ENCODE measurements around the gene HDAC1.
"Not testable (repeated sequence)": the region's sequence is repeated elsewhere in the genome, so short reads cannot be mapped to it uniquely, and the experiment has no call there.

HDAC1 gene

DNA sequence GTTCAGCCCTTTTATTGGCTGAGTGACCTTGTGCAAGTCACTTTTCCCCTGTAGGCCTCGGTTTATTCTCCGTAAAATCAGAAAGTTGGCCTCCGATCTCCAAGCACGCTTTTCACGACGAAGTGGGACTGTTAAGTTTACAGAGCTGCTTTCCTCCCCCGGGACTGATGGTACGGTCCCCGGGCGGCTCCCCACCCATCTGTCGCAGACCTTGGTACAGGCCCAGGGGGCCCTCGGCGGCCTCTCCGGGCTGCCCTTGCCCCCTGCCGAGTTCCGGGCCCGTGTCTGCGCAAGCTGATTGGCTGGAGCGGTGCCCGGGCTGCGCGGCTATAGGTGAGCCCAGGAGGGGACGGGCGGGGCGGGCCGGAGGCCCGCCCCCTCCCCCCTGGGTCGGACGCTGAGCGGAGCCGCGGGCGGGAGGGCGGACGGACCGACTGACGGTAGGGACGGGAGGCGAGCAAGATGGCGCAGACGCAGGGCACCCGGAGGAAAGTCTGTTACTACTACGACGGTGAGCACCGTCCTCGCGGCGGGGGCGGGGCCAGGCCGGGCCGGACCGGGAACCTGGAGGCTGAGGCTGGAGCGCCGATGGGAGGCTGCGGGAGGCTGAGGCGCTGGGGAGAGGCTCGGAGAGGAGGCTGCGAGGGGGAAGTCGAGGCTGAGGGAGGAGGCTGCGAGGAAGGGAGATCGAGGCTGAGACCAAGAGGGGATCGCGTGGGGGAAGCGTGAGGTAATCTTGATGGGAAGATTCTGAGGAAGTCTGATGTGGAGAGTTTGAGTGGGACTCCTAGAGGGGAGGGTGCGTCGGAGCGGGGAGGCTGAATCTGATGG, at the start of gene HDAC1:
Gene HDAC1, plus strand, starts transcription at position 376 of the 831 bp plus-strand sequence. Its CDS starts 87 bp downstream, at position 463.
- DNase-seq: peak; percentile 93 to 95

DNA sequence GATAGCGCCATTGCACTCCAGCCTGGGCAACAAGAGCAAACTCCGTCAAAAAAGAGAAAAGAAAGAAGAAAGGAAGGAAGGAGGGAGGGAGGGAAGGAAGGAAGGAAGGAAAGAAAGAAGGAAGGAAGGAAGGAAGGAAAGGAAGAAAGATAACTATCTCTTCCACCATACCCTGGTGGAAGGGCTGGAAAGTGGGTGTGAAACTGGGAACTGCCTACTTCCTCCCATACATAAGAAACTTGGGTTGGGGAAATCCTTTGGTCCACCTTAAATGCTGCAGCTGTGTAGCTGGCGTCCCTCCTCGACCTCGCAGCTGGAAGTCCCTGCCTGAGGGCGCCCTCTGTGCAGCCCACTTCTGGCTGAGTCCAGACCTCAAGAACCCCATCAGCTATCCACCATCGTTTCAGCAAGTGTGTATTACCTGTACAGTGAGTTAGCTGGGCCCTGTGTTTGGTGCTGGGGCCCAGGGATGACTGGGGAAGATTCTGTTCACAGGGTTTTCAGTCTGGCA, 49.5 kb upstream of the HDAC1 start:
- no peak for DNase-seq

DNA sequence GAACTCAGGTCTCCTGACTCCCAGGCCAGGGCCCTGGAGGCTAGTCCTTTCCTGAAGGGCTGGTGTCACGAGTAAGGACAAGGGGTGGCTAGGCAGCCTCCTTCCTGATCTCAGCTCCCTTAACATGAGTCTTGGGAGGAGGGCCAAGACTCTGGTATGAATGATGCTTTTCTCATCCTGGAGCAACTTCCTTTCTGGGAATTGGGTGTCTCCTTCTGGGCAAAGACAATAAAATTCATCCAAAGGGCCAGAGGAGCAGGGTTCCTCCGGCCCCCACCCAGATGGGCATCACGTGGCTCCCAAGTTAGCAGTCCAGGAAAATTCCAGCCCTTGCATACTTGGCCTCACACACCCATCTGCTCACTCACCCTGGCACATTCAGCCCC, 45.0 kb upstream of the HDAC1 start, which contains the start of gene FAM167B:
Gene FAM167B, plus strand, starts transcription at position 335 of the 386 bp plus-strand sequence. CDS start 200 bp downstream, outside the sequence.
- no peak for DNase-seq

DNA sequence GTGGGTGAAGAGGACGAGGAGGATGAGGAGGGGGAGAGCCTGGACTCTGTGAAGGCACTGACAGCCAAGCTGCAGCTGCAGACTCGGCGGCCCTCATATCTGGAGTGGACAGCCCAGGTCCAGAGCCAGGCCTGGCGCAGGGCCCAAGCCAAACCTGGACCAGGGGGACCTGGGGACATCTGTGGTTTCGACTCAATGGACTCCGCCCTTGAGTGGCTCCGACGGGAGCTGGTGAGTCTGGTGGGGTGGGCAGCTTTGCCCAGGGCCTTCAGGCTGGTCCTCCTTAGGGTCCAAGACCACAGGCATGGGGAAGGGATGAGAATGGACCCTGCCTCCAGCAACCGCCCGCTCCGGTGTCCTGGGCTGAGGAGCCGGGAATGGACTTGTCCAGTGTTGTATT, 44.4 kb upstream of the HDAC1 start:
- DNase-seq: no peak

DNA sequence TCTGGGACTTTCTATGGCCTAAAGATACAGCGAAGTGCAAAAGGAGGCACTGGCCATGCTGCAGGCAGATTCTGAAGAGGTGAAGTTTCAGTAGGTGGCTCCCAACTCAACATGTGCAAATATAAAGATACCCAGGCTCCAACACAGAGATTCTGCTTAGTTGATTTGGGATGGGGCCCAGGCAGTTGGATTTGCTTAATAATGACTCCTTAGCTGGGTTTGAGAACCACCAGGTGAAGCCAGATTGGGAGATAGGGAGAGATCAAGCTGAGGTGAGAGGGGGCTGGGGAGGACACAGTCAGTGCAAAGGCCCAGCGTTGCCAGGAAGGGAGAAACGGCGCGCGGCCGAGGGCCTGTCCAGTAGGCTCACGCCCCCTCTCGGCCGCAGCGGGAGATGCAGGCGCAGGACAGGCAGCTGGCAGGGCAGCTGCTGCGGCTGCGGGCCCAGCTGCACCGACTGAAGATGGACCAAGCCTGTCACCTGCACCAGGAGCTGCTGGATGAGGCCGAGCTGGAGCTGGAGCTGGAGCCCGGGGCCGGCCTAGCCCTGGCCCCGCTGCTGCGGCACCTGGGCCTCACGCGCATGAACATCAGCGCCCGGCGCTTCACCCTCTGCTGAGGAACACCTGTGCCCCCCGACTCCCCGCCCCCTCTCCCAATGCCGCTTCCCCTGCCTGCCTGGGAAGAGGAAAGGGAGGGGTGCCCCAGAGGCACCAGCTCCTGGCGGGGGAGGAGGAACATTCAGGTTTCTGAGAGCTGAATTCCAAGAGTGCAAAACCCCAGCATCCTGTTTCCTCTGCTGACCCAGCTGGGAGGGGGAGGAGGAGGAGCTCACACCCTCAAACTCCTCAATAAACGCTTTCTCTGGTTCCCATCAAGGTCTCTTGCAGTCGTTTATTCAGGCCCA, 43.6 kb upstream of the HDAC1 start:
- peak; percentile 86 to 87 for DNase-seq

DNA sequence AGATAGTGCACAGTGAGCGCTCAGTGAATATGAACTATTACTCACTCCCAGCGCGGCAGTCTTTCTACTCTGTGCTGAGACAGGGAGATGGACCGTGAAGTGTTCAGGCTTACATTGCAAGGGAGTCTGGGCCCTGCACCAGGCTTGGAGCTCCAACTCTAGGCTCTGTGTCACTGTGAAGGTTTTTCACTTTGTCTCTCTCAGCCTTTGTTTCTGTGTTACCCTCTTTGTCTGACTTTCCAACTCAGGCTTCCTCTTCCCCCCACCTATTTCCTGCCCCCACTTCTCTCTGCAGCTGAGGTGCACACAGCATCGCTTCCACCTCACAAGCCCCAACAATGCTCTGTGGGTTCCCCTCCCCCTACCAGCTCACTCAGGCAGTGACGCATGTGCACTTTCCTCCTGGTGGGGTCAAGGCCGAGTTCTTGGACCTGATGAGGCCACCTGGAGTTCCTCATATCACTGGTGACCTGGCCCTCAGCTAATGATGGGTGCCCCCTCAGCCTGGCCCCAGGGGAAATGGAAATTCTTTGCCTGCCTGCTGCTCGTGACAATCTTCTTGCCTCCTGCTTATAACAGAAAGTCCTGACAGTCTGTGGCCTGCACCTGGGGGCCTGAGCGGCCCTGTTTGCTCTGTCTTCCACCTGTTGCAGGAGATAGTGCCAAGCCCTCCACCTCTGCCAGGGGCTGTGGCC, 41.9 kb upstream of the HDAC1 start:
- DNase-seq: peak; percentile 60 to 63

DNA sequence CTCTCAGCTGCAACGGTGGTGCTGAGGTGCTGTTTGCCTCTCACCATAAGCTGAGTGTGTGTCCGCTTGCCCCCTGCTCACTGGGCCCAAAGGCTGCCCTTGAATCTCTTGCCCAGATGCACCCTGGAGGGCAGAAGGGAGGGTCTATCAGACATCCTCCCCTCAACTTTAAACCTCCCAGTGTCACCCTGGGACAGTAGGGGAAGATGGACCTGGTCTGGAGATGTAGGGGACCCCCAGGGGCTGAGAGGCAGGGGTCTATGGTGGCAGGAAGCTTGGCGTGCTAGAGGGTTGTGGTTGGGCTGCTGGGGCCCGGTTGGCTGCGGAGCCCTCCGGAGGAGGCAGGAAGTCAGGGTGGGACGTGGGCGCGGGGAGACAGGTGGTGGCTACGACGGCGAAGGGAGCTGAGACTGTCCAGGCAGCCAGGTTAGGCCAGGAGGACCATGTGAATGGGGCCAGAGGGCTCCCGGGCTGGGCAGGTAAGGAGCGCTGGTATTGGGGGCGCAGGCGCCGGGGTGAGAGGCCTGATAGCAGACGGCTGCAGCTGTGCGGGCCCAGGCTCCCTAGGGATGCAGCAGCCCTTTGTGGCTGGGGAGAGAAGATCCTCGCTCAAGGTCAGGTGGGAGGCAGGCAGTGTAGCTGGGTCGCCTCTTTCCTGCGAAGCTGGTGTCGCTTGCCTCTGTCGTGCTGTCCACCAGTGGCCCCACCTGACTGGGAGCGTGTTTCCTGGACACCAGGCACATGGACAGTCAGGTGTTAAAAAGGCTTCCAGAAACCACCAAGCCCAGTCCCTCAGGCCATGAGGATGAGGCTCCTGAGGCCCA, 40.8 kb upstream of the HDAC1 start, which contains the start of gene LCK:
Gene LCK, plus strand, starts transcription at position 373 of the 824 bp plus-strand sequence. CDS start 23,065 bp downstream, outside the sequence.
- peak; percentile 59 to 69 for DNase-seq

DNA sequence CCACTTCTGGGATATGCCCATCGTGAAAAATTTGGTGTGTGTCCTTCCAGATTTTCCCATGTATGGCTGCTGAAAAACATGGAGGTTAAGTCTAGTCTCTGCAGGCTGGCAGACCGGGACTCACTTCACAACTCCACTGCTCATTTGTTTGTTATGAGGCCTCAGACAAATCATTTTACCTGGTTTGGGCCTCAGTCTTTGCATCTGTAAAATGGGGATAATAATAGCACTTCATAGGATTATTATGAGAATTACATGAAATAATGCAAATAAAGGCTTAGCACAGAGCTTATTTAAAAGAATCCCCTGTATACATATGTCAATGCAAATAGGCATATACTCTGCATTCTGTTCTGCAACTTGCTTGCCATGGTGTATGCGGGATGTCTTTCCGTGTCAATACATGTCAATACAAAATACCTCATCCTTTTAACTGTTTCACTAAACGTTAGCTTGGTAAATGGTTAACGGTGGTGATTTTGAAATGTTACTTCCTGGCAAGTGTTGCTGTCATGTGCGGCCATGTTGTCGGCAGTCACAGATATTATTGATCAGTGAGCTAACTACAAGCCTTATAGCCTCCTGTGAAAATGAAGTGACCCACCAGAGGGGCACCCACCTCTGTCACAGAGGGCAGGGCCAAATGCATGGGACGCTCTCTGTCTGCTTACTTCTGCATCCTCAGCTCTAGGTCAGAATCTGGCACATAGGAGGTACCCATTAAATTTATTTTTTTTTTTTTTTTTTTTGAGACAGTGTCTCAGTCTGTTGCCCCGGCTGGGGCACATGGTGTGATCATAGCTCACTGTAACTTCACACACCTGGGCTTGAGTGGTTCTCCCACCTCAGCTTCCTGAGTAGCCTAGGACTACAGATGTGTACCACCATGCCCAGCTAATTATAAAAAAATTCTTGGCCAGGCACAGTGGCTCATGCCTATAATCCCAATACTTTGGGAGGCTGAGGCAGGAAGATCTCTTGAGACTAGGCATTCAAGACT, 36.5 kb upstream of the HDAC1 start:
- DNase-seq: no peak

DNA sequence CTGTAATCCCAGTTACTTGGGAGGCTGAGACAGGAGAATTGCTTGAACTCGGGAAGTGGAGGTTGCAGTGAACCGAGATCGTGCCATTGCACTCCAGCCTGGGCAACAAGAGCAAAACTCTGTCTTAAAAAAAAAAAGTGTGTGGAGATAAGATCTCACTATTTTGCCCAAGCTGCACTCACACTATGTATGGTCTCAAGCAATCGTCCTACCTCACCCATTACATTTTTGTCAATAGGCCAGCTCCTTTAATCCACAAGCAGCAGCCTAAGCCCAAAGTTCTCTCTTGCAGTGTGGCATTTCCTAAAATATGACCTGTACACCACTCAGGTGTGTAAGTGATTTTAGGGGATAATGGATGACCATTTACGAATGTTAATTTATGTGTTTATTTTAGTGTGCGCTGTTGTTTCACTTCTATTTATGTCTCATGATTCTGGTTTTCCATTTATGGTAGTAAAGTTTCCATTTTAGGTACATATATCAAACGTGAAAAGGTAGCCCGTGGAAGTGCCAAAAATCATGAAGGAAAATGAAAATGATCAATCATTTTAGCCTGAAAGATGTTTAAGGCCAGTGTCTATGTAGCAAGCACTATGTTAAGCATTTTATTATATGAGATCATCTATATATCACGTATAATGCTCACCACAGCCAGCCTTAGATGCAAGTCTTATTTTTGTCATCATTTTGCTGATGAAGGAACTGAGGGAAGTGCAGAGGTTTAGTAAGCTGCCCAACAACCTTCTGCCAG, 35.2 kb upstream of the HDAC1 start:
- DNase-seq: no peak

DNA sequence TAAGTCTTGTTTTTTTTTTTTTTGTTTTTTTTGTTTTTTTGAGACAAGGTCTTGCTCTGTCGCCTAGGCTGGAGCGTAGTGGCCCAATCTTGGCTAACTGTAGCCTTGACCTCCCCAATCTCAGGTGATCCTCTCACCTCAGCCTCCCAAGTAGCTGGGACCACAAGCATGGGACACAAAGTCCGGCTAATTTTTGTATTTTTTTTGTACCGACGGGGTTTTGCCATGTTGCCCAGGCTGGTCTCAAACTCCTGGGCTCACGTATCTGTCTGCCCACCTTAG, 34.7 kb upstream of the HDAC1 start:
- no peak for DNase-seq

DNA sequence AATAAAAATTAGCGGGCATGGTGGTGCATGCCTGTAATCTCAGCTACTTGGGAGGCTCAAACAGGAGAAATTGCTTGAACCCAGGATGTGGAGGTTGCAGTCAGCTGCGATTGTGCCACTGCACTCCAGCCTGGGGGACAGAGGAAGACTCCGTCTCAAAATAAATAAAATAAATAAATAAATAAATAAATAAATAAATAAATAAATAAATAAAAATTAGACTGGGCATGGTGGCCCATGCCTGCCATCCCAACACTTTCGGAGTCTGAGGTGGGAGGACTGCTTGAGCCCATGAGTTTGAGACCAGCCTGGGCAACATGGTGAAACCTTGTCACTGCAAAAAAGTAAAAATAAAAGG, 28.7 kb upstream of the HDAC1 start:
- DNase-seq: not testable (repeated sequence)

DNA sequence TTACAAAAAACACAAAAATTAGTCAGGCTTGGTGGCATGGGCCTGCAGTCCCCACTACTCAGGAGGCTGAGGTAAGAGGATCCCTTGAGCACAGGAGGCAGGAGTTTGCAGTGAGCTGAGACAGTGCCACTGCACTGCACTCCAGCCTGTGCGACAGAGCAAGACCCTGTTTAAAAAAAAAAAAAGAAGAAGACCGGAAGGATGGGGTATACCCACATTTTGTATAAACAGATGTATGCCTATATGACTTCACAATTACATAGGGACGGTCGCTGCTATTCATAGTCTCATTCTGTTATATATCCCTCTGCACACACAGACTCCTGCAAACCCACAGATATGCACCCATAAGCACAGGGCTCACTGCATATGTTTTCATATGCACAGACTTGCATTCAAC, 28.1 kb upstream of the HDAC1 start:
- DNase-seq: no peak

DNA sequence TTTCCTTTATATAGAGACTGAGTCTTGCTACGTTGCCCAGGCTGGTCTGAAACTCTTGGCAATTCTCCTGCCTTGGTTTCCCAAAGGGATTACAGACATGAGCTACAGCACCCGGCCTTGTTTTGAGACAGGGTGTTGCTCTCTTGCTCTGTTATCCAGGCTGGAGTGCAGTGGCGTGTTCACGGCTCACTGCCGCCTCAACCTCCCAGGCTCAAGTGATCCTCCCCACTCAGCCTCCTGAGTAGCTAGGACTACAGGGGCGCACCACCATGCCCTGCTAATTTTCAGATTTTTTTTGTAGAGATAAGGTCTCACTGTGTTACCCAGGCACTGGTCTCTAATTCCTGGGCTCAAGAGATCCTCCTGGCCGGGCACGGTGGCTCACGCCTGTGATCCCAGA, 26.0 kb upstream of the HDAC1 start:
- DNase-seq: no peak

DNA sequence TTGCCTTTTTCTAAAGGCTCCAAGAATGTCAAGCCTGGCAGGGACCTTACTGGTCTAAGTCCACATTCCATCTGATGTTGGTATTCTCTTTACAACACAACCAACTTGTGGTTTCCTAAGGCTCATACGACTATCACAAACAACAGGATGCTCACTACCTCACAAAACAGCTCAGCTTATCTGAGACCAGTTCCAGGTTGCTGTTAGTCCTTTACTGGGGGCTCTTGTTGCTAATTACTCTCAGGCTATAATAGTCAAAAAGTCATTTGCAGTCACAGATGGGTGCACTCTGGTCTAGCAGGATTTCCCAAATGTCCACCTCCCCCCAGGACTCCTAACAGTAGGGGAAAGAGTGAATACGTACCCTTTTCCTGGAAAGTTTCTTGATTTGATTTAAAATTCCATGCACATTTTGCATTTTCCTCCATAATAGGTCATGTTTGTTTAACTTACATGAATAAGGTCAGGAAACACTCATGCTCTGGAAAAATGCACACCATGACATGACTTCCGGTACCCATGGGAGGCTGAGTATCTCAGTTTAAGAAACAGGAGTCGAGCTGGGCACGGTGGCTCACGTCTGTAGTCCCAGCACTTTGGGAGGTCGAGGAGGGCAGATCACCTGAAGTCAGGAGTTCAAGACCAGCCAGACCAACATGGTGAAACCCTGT, 24.8 kb upstream of the HDAC1 start:
- no peak for DNase-seq

DNA sequence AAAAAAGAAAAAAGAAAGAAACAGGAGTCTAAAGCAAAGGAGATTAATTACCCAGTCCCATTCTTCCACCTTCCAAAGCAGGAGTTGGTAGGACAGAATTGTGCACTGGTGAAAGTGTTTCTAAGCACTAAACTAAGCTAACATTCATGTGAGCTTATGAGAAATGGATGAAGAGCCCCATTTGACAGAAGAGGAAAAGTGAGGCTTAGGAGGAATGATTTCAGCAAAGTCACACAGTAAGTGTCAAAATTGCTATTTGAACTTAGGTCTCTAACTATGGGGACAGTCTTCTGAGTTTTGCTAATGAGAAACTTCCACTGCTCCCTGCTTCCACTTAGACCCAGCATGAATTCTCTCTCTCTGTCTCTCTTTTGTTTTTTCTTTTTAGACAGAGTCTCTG, 22.1 kb upstream of the HDAC1 start:
- DNase-seq: no peak

DNA sequence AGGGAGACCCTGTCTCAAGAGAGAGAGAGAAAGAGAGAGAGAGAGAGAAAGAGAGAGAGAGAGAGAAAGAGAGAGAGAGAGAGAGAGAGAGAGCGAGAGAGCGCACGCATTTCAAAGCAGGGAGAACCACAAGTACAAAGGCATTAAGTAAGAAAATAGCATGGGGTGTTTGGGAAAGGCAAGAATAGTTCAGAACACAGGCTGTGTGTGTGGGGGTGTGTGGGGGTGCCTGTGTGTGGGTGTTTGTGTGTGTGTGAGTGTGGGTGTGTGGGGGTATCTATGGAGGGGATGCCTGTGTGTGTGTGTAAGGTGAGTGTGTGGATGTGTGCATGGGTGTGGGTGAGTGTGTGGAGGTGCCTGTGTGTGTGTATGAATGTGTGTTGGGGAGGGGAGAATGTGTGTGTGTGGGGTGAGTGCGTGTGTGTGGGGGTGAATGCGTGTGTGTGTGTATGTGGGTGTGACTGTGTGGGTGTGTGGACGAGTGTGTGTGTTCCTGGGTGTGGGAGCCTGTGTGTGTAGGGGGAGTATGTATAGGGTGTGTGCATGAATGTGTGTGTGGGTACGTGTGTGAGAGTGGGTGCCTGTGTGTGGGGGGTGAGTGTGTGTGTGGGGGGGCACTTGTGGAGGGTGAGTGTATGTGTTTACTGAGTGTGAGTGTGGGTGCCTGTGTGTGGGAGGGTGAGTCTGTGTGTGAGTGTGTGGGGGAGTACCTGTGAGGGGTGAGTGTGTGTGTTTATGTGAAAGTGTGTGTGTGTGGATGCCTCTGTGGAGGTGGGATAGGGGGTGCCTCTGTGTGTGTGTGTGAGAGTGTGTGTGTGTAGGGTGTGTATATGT, 19.1 kb upstream of the HDAC1 start:
- no peak for DNase-seq

DNA sequence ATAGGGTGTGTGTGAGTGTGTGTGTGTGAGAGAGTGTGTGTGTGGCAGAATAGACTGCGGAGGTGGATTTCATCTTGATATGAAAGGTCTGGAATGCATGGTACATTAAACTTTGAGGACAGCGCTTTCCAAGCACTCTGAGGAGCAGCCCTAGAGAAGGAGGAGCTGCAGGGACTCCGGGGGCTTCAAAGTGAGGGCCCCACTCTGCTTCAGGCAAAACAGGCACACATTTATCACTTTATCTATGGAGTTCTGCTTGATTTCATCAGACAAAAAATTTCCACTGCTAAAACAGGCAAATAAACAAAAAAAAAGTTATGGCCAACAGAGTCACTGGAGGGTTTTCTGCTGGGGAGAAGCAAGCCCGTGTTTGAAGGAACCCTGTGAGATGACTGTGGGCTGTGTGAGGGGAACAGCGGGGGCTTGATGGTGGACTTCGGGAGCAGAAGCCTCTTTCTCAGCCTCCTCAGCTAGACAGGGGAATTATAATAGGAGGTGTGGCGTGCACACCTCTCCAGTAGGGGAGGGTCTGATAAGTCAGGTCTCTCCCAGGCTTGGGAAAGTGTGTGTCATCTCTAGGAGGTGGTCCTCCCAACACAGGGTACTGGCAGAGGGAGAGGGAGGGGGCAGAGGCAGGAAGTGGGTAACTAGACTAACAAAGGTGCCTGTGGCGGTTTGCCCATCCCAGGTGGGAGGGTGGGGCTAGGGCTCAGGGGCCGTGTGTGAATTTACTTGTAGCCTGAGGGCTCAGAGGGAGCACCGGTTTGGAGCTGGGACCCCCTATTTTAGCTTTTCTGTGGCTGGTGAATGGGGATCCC, 18.3 kb upstream of the HDAC1 start:
- peak; percentile 55 to 61 for DNase-seq

Measured in stimulated activated CD4-positive, alpha-beta T cell treated with anti-CD3 and anti-CD28 coated beads, Interleukin-2, amount 100 ng/mL, for 48 hours (primary cell).